Uterus (tissue), 2 donors: Measurements from ENCODE around the gene PHYKPL.

Source experiments
- CTCF ChIP-seq, 4 experiments: fragments of 200-600 bp in 2 of 4; fragments of 450-650 bp in 2 of 4; sonication (generic) in 2 of 4; IDR thresholded peaks; one replicate each; pipeline ENCODE4 v1.5.1; 2016 to 2019; ENCODE audit warnings: antibody characterized with exemption in 4 of 4, mild to moderate bottlenecking in 2 of 4, moderate library complexity in 1 of 4
- POLR2A ChIP-seq, 2 donors: fragments of 450-650 bp; IDR thresholded peaks; one replicate each; pipeline ENCODE4 v1.6.1; 2016; ENCODE audit warnings: antibody characterized with exemption in 2 of 2, mild to moderate bottlenecking in 1 of 2, moderate library complexity in 1 of 2

GRCh38 chr5:178215280-178216002 is 17.2 kb downstream of the PHYKPL start:
- TF ChIP-seq CTCF (IDR thresholded peaks at IDR 0.05), result no peak
- TF ChIP-seq POLR2A (IDR thresholded peaks at IDR 0.05), result no peak
